Measurements from ENCODE around the gene UNC45B.
"Not testable (repeated sequence)": the region's sequence is repeated elsewhere in the genome, so short reads cannot be mapped to it uniquely, and the experiment has no call there.

Gene UNC45B

GRCh38 chr17:35222452-35222851 lies 74.8 kb downstream of the UNC45B start:
- no peak overlapping the region for H3K4me3 ChIP-seq (ENCODE audit: low read depth, low read length)
- TF ChIP-seq, protein P1, sequence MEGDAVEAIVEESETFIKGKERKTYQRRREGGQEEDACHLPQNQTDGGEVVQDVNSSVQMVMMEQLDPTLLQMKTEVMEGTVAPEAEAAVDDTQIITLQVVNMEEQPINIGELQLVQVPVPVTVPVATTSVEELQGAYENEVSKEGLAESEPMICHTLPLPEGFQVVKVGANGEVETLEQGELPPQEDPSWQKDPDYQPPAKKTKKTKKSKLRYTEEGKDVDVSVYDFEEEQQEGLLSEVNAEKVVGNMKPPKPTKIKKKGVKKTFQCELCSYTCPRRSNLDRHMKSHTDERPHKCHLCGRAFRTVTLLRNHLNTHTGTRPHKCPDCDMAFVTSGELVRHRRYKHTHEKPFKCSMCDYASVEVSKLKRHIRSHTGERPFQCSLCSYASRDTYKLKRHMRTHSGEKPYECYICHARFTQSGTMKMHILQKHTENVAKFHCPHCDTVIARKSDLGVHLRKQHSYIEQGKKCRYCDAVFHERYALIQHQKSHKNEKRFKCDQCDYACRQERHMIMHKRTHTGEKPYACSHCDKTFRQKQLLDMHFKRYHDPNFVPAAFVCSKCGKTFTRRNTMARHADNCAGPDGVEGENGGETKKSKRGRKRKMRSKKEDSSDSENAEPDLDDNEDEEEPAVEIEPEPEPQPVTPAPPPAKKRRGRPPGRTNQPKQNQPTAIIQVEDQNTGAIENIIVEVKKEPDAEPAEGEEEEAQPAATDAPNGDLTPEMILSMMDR (IDR thresholded peaks at IDR 0.05; ENCODE audit: low read depth, low read length), result no peak

GRCh38 chr17:35224436-35224835 lies 76.8 kb downstream of the UNC45B start:
- no peak overlapping the region for H3K4me3 ChIP-seq (ENCODE audit: low read depth, low read length)
- TF ChIP-seq, protein P1 (IDR thresholded peaks at IDR 0.05; ENCODE audit: low read depth, low read length), result no peak

GRCh38 chr17:35227546-35227945 lies 79.9 kb downstream of the UNC45B start:
- TF ChIP-seq, protein P1 (IDR thresholded peaks at IDR 0.05; ENCODE audit: low read depth, low read length), result no peak
- H3K4me3 ChIP-seq (ENCODE audit: low read depth, low read length), result no peak overlapping the region

DNA sequence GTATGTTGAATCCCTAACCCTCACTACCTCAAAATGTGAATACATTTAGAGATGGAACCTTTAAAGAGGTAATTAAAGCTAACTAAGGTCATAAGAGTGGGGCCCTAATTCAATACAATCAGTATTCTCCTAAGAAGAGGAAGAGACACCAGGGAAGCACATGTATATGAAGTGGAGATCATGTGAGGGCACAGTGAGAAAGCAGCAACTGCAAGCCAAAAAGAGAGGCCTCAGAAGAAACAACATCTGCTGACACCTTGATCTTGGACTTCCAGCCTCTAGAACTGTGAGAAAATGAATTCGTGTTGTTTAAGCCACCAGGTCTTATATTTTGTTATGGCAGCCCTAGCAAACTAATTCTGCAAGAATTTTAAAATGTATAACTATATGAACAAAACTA lies 82.0 kb downstream of the UNC45B start:
- TF ChIP-seq, protein P1 (IDR thresholded peaks at IDR 0.05; ENCODE audit: low read depth, low read length), result no peak
- H3K4me3 ChIP-seq (ENCODE audit: low read depth, low read length), result no peak overlapping the region

DNA sequence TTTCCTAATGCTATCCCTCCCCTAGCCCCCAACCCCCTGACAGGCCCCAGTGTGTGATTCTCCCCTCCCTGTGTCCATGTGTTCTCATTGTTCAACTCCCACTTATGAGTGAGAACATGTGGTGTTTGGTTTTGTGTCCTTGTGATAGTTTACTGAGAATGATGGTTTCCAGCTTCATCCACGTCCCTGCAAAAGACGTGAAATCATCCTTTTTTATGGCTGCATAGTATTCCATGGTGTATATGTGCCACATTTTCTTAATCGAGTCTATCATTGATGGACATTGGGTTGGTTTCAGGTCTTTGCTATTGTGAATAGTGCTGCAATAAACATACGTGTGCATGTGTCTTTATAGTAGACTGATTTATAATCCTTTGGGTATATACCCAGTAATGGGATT lies 86.7 kb downstream of the UNC45B start:
- H3K4me3 ChIP-seq (ENCODE audit: low read depth, low read length), result not testable (repeated sequence)

DNA sequence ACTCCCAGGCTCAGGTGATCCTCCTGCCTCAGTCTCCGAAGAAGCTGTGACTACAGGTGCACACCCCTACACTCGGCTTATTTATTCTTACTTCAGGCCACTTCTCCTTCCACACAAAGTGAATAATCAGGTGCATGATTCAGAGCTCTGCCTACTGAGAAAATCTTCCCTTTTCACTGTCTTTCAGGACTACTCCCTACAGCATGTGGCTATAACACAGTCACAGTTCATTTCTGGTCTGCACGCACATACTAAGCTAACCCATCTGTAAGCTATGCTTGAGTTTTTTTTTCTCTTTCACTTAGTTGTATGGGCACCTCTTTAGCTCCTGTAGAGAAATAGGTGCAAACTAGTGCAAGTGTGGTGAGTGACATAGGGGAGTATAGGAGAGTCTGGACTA lies 87.7 kb downstream of the UNC45B start:
- TF ChIP-seq, protein P1 (IDR thresholded peaks at IDR 0.05; ENCODE audit: low read depth, low read length), result no peak
- no peak overlapping the region for H3K4me3 ChIP-seq (ENCODE audit: low read depth, low read length)

DNA sequence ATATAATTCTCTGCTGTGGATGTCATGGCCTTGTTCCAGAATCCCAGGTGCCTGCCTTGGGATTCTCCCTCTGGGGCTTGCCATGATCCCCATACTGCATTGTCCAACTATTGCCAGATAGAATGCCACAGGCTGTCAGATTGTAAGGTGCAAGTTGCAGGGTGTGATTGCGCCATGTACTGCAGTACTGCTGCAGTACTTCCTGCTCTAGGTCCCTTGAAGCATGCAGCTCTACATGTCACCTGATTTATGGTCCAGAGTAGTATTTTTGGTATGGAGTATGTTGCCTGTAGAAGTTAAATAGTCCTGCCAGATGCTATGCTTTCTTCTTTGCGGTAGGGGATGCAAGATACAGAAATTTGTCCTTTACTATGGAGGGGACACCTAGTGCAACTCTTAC lies 88.3 kb downstream of the UNC45B start:
- TF ChIP-seq, protein P1 (IDR thresholded peaks at IDR 0.05; ENCODE audit: low read depth, low read length), result no peak
- no peak overlapping the region for H3K4me3 ChIP-seq (ENCODE audit: low read depth, low read length)

DNA sequence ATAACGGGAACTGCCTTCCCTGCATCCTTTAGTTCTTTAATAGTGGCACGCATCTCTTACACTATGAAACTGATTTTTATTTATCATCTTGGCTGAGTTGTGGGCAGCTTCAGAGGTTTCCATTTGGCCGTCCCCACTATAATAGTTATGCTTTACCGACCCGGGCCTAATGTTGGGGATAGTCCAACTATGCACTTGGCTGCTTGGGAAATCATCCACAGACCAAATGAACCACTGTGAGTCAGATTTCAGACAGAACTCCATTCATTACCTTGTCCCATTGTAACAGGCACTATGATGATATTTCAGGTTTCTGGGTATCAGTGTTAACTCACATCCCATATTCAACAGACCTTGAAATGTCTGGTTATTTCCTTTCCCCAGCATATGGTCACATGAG lies 89.2 kb downstream of the UNC45B start:
- no peak overlapping the region for H3K4me3 ChIP-seq (ENCODE audit: low read depth, low read length)
- TF ChIP-seq, protein P1 (IDR thresholded peaks at IDR 0.05; ENCODE audit: low read depth, low read length), result no peak
